Jurkat, Clone E6-1 (cell line): ENCODE results near the gene TCEANC2.
A peak's percentile ranks its signal among the peaks of the same experiment; 100 is the strongest.

Experiments
- DNase-seq: peaks from one replicate; pipeline ENCODE4 v3.0.0-alpha.2; 2011; ENCODE audit warnings: low read depth, low spot score
- H3K4me3 ChIP-seq: 2 replicates; pipeline ENCODE4 v1.5.1; 2011; ENCODE audit warnings: mild to moderate bottlenecking, low read length, control low read depth, moderate library complexity

Gene TCEANC2

DNA sequence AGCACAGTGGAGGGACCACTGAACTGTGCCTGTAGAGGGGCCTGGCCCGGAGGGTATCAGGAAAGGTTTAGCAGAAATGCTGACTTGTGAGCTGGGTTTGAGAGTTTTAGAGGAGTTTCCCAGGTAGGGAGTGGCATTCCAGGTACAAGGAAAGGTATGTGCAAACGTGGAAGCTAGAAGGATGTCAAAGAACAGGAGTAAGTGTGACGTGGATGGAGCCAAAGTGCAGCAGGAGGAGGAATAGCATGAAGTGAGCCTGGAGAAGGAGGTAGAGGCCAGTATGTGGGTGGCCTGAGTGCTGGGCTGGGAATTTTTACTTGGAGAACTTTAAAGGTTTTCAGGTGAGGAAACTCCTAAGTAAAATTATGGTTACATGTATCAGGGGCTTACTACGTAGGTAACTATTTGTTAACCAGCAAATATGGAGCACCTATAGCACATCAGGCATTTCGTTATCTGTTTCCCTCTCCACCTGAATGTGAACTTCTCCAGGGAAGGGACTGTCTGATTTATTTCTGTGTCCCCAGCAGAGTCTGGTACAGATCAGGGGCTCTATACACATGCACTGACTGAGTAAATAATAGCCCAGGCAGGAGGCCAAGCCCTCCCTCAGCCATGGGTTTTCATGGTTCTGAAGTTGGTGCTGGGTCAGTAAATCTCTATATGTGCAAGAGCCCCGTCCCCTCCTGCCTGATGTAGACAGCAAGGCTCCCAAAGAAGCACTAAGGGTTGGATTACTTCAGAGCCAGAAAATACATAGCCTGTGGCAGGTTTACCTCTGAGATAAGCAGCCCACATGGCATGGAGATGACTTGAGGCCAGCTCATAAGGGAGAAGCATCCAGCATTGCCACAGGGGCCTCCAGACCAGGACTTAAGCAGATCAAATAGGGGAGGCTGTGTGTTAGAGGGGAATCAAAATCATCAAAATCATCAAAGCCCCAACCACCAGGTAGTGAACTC, 56.0 kb downstream of the TCEANC2 start:
- H3K4me3 ChIP-seq: no peak overlapping the region
- DNase-seq: no peak

GRCh38 chr1:54110996-54111395, 57.6 kb downstream of the TCEANC2 start:
- no peak for DNase-seq
- H3K4me3 ChIP-seq: no peak overlapping the region

- no peak for DNase-seq
- no peak overlapping the region for H3K4me3 ChIP-seq
Measured at GRCh38 chr1:54111624-54112023, 58.2 kb downstream of the TCEANC2 start.

- H3K4me3 ChIP-seq: no peak overlapping the region
- no peak for DNase-seq
Measured at GRCh38 chr1:54112027-54112426, 58.6 kb downstream of the TCEANC2 start.

- H3K4me3 ChIP-seq: no peak overlapping the region
- no peak for DNase-seq
Measured at GRCh38 chr1:54112705-54113368, 59.4 kb downstream of the TCEANC2 start.

DNA sequence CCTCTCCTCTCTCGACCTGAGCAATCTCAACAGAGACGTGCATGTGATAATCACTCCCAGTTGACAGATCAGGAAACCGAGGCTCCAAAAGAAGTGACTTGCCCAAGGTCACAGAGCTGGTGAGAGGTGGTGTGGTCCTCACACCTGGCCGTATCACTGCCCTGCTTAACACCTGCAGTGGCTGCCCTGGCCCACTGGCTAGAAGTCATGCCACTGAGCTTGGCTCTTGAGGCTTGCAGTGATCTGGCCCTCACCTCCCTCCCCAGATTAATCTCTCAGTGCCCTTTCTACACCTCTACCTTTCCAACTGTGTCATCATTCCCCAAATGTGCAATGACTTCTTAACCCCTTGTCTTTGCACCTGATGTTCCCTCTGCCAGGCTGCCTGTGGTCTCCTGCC, 60.6 kb downstream of the TCEANC2 start:
- DNase-seq: no peak
- H3K4me3 ChIP-seq: no peak overlapping the region

DNA sequence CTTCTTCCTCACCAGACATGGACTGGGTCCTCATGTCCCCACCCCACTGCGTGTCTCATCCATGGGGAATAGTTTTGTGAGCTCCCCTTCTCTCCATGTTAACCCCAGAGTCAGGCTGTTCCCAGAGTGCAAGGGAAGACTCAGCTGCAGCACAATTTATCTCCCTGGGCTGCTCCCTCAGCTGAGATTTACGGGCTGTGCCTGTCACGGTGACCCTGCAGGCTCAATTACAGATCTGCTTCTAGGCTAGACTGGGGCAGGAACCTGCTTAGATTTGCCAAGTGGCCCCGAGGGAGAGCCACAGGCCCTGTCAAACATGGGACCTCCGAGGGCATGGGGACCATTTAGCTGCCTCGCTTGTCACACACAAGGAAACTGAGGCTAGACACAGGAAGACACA, 61.5 kb downstream of the TCEANC2 start:
- DNase-seq: no peak
- H3K4me3 ChIP-seq: no peak overlapping the region

DNA sequence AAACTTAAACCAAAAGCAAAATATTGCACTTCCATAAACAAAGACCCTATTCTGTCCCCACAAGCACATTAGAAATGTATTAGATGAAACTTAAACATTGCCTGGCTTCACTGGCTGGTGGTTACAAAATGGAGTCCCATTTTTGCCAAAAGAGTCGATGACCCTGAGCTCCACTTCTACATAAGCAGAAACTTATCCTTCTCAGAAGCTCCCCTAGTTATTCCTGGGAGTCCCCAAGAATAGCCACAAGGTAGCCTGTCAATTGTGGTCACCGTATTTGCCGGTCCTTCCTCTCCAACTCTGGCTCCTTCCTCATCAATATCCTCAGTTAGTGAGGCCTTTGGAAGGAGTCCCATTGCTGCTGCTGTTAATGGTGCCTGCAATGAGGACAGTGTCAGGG, 62.1 kb downstream of the TCEANC2 start:
- no peak overlapping the region for H3K4me3 ChIP-seq
- no peak for DNase-seq

DNA sequence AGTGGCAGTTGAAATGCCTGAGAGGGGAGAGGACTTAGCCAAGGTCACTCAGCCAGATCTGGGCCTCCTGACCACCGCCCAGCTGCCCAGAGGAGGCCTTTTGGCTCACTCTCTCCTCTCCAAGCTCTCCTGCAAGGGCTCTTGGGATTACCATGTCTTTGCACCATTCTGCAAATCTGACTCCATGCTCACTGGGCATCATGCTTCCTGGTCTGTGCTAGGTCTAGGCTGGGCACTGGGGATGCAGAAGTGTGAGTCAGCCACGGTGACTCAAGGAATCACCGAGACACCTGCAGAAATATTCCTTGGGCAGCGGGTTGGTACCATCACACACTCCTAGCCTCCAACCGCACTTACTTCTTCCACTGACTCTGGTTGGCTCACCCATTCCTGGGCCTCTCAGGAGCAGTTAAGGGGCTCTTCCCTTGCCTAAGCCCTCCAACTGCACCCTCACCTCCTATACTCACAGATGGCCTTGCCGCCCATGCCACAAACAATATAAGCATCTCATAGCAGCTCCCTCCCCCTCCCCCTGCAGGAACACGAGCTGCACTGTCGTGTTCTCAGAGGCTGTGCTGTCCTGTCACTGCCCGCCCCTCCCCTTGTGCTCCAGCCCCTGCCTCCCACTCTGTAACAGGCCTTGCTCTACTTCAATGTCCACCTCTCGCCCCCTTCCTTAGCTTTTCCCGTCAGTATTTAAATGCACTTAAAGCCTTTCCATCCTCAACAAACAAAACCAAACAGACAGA, 64.6 kb downstream of the TCEANC2 start:
- no peak overlapping the region for H3K4me3 ChIP-seq
- no peak for DNase-seq

GRCh38 chr1:54118704-54119103, 65.3 kb downstream of the TCEANC2 start:
- H3K4me3 ChIP-seq: no peak overlapping the region
- no peak for DNase-seq

- no peak overlapping the region for H3K4me3 ChIP-seq
- DNase-seq: no peak
Measured at GRCh38 chr1:54120018-54120697, 66.8 kb downstream of the TCEANC2 start.

GRCh38 chr1:54120698-54121481, 67.5 kb downstream of the TCEANC2 start:
- H3K4me3 ChIP-seq: no peak overlapping the region
- DNase-seq: no peak

DNA sequence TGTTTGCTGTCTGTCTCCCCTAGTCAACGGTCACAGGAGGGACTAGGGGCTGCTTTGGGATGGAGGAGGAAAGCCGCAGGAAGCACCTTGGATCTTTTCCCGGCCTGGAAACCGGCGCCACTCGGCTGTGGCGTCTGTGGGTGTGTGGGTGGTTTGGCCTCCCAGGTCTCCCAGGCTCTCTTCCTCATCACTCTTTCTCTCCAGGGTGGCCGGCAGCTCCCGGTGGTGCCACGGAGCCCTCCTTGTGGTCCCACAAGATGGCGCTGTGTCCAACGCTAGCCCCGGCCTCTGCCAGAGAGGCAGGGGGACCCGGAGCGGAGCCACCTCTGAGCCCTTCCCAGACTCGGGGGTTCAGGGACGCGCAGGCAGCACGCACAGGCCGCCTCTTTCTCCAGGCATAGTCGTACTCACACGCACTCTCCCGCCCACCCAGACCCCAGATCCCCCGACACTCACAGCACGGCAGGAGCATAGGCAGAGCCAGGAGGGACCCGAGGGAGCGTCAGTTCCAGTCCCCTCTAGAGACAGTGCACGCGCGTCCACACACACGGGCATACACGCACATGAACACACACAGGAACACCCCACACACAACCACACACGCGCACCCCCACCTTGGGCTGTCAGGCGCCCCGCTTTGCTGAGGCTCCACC, 68.2 kb downstream of the TCEANC2 start:
- peak; percentile 25 for DNase-seq
- H3K4me3 ChIP-seq: peak overlapping the region; percentile 25

DNA sequence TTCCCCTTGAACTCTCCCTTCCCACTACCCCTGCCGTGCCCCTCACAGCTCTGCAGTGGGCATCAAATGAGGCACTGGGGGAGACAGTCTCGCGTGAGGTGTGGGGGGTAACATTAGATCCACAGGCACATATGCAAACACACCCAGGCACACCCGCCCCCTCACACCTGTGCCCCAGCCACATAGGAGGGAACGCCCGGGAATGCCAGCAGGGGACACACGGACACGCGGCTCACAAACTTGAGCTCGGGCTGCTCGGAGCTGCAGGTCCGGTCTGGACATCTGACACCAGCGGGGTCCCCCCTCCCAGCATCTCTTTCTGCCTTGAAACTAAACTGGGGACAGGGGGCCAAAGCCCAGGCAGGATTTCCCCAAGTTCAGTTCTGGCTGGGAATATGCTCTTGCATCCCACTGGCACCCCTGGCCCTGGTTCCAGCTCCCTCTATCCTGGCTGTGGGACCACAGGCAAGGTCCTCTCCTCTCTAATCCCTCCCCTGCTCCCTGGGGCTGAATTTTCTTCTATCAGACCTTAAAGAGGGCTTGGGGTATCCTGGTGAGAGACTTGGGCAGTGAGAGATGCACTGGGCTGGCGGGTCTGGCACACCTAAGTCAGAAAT, 68.8 kb downstream of the TCEANC2 start:
- no peak for DNase-seq
- H3K4me3 ChIP-seq: peak overlapping the region; percentile 25

DNA sequence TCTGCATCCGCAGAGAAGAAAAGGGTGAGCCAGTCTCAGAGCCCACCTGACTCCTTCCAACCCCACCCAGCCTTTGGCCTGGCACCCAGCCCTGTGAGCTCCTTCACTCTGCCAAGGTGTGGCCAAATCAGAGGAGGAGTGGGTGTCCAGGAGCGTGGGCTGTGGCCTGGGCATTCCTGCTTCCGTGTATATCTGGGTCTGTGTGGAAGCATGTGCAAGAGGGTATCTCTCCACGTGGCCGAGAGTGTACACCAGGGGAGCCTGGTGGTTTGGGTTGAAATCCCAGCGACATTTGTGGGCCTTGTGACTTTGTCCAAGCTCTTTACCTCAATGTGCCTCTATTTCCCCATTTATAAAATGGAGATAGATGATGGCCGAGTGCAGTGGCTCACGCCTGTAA, 69.6 kb downstream of the TCEANC2 start:
- DNase-seq: no peak
- H3K4me3 ChIP-seq: no peak overlapping the region

DNA sequence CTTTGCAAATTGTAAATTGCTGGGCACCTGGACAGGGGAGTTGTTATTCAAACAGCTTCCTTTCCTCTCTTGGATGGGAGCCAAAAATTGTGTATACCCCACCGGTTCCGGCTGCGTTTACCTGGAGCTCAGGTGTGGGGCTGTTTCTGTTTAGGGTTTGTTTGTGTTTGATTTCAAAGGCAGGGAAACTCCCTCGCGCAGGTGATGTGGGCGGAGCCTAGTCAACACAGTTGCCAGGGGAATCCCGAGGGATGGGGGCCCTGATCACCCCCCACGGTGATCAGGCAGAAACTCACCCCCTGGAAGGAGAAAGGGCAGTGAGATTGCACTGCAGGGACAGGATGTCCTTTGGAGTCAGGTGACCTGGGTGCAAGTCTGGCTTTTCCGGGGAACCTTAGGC, 71.1 kb downstream of the TCEANC2 start:
- H3K4me3 ChIP-seq: no peak overlapping the region
- DNase-seq: no peak

DNA sequence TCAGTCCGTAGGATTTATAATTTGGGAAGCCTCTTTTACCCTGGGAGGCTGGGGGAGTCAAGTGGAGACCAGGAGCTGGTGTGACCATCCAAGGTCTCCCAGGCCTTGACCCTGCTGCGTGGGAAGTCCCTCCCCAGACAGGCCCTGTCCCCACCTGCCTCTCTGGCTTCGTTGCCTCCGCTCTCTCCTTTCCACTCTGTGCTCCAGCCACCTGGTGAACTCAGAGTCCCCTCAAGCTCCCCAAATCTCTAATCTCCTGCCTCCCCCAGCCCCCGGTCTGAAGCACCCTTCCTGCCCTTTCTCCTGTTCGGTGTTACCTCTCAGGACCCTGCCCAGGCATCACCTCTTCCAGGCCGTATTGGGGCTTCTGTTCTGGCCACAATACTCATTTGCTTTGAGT, 71.5 kb downstream of the TCEANC2 start:
- H3K4me3 ChIP-seq: no peak overlapping the region
- DNase-seq: no peak
